Measurements from ENCODE around the gene HSD17B11.

GRCh38 chr4:87410679-87411078 is 19.7 kb upstream of the HSD17B11 start:
- TF ChIP-seq POLR2A (IDR thresholded peaks at IDR 0.05; ENCODE audit: low read length) (no peak), GATA1 (IDR thresholded peaks at IDR 0.05; ENCODE audit: low read depth, low read length) (no peak)

All from erythroblast (primary cell).